GM12801 (cell line): ENCODE measurements around the gene CDH23.

Source experiments
- TF ChIP-seq, protein P1 (sequence below): IDR thresholded peaks from one replicate; pipeline ENCODE4 v1.5.1; 2011; ENCODE audit warnings: control low read depth; ENCODE audit not compliant: insufficient read length; ENCODE audit errors: extremely low read depth

CDH23 gene

DNA sequence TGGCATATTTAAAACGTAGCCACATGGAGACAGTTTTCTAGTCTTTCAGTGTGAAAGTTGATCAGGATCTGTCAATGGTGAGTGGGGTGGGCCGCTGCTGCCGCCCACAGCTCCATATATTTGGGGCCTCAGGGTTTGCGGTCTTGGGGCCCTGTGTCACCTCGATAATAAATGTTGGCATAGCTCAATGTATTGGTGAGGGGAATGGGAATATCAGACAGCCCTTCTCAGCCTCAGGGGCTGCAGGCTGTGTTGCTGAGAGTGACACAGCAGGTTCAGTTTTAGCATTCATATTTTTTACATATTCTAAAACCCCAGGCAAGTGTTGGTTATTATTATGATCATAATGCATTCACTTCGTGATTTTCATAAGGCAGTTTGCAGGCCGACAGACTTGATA lies 5.3 kb downstream of the CDH23 start:
- TF ChIP-seq, protein P1, sequence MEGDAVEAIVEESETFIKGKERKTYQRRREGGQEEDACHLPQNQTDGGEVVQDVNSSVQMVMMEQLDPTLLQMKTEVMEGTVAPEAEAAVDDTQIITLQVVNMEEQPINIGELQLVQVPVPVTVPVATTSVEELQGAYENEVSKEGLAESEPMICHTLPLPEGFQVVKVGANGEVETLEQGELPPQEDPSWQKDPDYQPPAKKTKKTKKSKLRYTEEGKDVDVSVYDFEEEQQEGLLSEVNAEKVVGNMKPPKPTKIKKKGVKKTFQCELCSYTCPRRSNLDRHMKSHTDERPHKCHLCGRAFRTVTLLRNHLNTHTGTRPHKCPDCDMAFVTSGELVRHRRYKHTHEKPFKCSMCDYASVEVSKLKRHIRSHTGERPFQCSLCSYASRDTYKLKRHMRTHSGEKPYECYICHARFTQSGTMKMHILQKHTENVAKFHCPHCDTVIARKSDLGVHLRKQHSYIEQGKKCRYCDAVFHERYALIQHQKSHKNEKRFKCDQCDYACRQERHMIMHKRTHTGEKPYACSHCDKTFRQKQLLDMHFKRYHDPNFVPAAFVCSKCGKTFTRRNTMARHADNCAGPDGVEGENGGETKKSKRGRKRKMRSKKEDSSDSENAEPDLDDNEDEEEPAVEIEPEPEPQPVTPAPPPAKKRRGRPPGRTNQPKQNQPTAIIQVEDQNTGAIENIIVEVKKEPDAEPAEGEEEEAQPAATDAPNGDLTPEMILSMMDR, result no peak

GRCh38 chr10:71404503-71405295 lies 8.0 kb downstream of the CDH23 start:
- TF ChIP-seq, protein P1, result no peak

- TF ChIP-seq, protein P1, result no peak
Observed at GRCh38 chr10:71406878-71407277, 10.2 kb downstream of the CDH23 start.

DNA sequence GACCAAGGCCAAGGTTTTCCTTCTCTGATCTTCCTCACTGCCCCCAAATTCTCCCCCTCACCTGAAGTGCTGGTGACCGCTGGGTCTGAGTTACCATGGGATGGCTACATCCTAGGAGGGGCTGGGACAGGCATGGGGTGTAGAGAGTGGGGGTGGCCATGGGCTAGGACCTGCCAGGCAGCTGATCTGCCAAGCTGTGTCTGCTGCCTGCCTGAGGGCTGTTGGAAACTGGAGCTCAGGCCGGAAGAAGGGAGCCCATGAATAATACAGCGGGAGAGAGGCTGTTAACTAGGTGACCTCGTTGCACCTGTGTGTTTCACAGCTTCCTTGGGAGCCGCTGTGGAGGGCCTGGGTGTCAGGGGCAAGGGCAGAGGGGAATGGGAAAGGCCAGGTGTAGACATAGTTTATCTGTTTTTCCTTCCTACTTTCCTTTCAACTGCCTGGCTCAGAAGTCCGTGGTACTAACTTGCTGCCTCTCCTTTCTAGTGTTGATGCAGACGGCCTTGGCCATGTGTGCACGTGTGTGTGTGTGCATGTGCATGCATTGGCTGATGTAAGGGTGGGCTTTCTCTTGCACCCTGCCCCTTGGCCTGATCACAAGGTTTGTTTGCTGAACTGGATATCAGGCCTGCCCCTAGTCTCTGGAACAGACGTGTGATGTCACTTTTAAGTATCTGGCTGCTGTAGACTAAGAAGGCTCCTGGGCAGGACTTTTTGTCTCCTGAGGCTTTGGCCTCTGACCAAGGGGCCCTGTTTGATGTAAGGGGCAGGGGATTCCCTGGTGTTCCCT lies 11.9 kb downstream of the CDH23 start:
- TF ChIP-seq, protein P1, result no peak

- TF ChIP-seq, protein P1, result no peak
Observed at GRCh38 chr10:71409516-71410104, 12.9 kb downstream of the CDH23 start.

DNA sequence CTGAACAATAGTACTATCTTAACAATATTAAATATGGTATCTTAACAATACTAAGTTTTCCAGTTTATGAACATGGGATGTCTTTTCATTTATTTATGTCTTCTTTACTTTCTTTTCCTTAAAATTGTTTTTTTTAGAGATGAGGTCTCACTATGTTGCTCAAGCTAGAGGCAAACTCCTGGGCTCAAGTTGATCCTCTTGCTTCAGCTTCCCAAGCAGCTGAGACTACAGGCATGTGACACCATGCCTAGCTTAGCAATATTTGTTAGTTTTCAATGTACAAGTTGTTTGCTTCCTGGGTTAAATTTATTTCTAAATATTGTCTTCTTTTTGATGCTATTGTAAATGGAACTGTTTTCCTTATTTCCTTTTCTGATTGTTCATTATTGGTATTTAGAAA lies 16.9 kb downstream of the CDH23 start:
- TF ChIP-seq, protein P1, result no peak

GRCh38 chr10:71414359-71414758 lies 17.6 kb downstream of the CDH23 start:
- TF ChIP-seq, protein P1, result no peak
